Amygdala (tissue), 56 donors: ENCODE data around the gene RAPGEF1.
"Not testable (repeated sequence)": the region's sequence is repeated elsewhere in the genome, so short reads cannot be mapped to it uniquely, and the experiment has no call there.

ENCODE experiments used
- DNase-seq, 56 donors: peaks; one replicate each; lab custom pipeline; 2025; lab: John Stamatoyannopoulos, UW

RAPGEF1 gene

GRCh38 chr9:131658377-131659129 lies 81.3 kb downstream of the RAPGEF1 start:
- no peak for DNase-seq

DNA sequence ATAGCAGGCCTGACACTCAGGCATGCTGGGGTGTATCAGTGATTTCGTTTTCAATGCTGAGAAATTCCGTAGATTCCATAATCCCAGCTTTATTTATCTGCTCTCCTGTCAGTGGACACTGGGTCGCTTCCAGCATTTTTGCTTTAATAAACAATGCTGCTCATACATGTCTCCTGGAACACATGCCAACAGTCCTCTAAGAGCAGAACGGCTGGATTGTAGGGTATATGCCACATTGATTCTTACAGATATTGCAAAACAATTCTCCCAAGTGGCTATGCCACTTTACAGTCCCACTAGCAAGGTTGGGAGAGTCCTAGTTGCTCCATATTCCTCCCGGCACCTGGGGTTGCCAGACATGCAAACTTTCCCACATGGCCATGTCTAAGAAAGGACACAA lies 81.9 kb downstream of the RAPGEF1 start:
- DNase-seq = no peak

DNA sequence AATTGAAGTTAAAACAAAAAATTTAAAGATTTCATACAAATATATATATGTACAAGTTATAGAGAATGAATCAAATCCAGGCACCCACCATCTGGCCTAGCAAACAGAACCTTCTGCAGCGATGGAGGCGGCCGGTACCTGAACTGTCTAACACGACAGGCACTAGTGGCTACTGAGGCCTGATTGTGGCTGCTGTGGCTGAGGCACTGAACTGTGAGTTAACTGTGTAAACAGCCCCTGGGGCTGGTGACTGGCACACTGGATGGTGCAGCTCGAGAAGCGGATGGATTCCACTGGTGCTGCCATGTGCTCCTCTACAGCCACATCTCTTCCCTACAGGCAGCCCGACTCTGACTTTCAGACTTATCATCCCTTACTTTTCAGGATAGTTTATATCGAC lies 82.4 kb downstream of the RAPGEF1 start:
- DNase-seq = no peak

- no peak for DNase-seq
Measured at GRCh38 chr9:131657037-131657377, 82.9 kb downstream of the RAPGEF1 start.

GRCh38 chr9:131656356-131657036 lies 83.4 kb downstream of the RAPGEF1 start:
- peak in 33 of 56 donors; percentile 7 to 78 (median 41) for DNase-seq

DNA sequence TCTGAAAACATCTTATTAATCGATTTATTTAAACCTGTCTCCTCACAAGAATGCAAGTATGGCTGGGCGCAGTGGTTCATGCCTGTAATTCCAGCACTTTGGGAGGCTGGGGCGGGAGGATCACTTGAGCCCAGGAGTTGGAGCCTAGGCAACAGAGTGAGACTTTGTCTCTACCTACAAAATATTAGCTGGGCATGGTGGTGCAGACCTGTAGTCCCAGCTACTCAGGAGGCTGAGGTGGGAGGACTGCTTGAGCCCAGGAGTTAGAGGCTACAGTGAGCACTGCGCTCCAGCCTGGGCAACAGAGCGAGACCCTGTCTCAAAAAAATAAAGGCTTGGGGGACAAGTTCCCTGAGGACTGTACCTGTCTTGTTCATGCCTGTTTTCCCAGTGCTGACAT lies 85.5 kb downstream of the RAPGEF1 start:
- DNase-seq = not testable (repeated sequence)

DNA sequence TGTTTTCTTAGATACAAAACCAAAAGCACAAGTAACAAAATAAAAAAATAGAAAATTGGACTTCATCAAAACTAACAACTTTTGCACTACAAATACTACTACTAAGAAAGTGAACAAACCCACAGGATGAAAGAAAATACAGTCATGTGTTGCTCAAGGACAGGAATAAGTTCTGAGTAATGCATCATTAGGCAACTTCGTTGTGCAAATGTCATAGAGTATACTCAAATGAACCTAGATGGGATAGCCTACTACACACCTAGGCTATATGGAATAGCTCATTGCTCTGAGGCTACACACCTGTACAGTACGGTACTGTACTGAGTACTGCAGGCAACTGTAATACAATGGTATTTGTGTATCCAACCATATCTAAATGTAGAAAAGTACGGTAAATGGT lies 88.3 kb downstream of the RAPGEF1 start:
- DNase-seq = no peak

DNA sequence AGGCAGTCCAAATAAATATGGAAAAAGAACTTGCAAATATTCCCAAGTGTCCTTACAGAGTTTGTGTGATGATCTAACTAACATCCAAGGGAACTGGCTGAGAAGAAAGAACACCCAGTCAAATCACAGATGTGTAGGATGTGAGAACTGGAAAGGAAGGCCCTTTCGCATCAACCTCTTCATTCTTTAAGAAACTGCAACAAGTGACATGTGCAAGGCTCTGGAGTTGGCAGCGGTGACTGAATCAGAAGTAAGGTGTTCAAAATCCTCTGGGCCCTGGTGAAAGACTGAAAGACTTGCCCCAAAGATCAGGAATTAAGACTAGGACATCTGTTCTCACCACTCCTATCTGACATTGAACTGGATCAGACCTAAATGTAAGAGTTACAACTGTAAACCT lies 88.7 kb downstream of the RAPGEF1 start:
- no peak for DNase-seq

- no peak for DNase-seq
Measured at GRCh38 chr9:131650254-131650653, 89.6 kb downstream of the RAPGEF1 start.

GRCh38 chr9:131649646-131650045 lies 90.2 kb downstream of the RAPGEF1 start:
- no peak for DNase-seq

DNA sequence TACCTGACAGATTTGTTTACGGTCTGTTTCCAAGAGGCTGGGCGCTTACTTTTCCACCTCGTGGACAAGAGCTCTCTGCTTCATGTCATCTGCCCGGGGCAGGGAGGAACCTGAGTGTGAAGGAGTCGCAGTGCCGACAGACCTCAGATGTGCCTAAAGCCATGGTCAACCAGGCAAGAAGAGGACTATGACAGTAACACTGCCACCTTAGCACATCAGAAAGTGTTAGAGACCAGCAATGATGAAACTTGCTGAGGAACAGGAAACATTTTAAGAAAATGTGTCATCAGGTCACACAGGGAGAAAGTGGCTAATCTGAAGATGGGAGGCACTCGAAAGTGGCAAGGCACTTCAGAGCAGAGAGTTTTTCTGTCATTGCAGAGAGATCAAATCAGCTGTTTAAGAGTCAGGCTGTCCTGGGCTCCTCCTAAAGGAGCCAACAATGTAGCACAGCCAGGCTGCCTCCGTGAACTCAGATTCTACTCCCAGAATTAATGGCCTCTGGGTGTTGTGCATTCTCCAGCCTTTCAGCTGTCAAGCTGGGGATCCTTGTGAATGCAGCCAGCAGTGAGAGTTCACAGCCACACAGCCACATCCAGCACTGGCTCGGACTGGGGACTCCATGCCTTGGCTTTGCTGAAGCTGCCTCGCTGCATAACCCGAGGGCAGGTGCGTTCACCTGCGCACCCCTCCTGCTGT lies 94.6 kb downstream of the RAPGEF1 start:
- no peak for DNase-seq

DNA sequence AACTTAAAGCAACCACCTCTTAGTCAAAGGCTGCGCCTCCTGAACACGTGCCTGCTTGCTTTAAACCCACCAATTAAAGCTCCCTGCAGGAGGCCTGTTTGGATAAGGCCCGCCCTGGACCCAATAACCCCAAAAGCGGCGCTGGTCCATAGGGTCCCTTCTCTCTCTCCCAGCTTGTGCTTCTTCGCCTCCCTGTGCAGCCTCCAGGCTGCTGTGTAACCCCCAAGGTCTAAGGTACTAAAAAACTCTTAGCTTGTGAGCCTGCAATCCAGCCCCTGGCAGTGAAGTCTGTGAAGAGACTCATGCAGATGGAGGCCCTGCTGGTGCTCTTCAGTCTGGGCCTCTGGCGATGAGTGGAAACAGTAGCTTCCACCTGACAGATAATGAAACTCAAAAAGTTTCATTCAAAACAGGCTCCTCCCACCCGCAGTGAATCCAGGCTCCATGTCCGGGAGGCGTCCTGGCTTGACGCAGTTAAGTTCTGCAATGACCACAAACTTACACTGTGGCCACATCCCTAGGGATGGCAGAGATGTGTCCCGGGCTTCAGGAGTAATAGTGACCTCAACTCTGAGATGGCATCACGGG lies 97.3 kb downstream of the RAPGEF1 start:
- DNase-seq = no peak

DNA sequence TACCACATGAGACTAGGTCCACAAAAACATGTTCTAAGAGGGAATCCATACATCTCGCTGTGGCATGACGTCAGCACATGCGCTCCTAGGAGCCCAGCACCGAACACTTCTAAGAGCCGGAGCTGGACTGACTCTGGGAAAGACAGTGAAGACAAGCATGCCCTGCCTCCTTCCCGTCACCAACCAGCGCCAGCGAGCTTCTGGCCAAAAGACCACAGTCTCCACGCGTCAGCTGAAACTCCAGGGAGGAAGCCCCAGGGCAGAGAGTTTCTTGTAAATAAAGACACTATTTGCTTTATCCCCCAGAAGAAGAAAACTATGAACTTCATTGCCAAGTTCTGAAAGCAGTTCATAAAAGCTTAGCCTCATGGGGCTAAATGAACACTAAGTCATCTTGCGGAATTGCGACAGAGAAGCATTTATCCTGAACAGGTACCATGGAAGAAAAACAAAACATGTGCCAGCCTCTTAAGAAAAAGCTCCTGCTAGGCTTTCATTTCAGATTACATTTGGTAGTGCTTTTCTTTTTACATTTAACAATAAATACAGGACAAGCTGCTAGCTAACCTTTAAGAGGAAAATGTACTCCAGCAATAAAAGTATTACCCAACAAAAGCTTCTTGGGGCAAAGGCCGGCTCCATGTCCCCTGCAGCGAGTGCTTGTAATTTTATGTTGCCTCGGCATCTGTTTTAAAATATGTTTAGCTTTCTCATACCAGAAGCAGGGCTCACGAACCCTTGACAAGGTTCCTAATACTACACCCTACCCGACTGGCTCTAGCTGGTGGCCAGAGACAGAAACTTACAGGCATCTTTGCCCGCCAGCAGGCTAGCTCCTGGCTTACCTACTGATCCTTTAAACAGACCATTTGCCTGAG lies 98.0 kb downstream of the RAPGEF1 start:
- DNase-seq = peak in 28 of 56 donors; percentile 14 to 71 (median 44)

- peak in 2 of 56 donors; percentile 7 to 21 for DNase-seq
Measured at GRCh38 chr9:131640438-131641137, 99.3 kb downstream of the RAPGEF1 start.

DNA sequence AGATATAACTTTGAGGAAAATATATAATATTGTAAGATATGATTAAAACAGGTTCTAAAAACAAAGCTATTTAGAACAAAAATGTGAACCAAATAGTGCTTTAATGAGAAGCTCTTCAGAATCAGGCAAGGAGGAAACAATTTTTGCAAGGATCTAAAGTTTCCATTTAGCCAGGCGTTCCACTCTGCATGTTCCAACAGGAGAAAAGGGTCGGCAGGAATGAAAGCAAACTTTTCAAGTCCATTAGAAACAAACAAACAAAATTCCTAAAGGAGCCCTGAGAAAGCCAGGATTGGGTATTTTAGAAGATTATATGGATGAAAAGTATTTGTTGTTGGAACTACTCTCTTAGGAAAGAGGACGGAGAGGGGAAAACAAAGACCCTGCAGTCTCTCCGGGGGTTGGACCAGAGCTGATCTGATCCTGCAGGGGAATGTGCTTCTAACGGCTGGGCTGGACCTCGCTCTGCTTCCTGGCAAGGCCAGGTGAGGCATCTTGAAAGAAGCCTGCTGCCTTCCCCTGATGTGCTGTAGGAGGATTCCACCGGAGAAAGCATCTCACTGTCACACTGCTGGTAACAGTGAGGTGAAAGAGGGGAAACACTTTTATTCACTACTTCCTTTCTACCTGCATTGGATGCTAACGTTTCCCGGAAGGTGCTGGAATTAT lies 100.0 kb downstream of the RAPGEF1 start:
- no peak for DNase-seq

- no peak for DNase-seq
Measured at GRCh38 chr9:131636593-131636992, 103.3 kb downstream of the RAPGEF1 start.

DNA sequence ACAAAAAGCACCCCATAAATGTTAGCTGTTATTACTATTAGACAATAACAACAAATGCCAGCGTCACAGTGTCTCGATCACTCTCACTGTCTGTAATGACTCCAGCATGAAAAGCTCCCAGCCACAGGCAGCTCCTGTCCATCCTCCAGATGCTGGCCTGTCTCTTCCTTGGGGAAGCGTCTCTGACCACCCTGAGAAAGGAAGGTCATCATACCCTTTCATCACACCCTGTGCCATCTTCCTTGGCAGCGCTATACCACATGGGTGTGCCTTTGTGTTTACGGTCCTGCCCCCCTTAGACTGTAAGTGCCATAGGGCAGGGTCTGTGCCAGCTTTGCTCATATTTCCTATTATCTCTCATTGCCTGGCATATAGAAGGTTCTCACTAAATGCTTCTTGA lies 104.0 kb downstream of the RAPGEF1 start:
- DNase-seq = no peak

DNA sequence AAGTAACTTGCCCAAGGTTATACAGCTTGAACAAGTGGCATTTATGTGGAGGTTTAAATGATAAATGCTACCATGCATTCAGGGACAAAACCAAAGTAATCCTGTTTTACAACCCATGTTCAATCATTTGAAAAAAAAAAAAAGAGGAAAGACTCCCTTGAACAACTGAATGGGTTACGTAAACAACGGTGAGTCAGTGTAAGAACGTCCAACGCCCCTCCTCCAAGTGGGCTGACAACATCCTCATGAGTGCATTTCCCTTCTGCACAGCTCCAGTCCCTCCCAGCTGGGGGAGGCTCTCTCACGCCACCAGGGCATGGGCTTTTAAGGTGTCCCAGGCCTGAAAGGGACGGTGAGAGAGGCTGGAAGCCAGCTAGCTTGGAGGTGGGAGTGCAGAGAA lies 104.6 kb downstream of the RAPGEF1 start:
- peak in 17 of 56 donors; percentile 13 to 63 (median 30) for DNase-seq

- DNase-seq = peak in 2 of 56 donors; percentile 20 to 22
Measured at GRCh38 chr9:131633491-131634031, 106.3 kb downstream of the RAPGEF1 start.
